A549 treated with CpdA at 1 μM for 4 hours (cell line): Measurements from ENCODE around the gene CCT2. TPM values are rescaled to one million over a fixed set of nuclear protein-coding genes. Genes with fewer than 3 reads are reported as not detected.

Source experiments
- total RNA-seq: library from RNA; stranded (reverse); fragments of 200-300 nt; extraction: Qiagen RNA extraction; gene quantifications from 5 replicates; pipeline ENCODE4 v1.2.3, GENCODE V29; 2022; ENCODE audit warnings: low read depth

CCT2 gene
- total RNA-seq: 284 to 390 TPM (median 299 TPM) in 5 replicates

DNA sequence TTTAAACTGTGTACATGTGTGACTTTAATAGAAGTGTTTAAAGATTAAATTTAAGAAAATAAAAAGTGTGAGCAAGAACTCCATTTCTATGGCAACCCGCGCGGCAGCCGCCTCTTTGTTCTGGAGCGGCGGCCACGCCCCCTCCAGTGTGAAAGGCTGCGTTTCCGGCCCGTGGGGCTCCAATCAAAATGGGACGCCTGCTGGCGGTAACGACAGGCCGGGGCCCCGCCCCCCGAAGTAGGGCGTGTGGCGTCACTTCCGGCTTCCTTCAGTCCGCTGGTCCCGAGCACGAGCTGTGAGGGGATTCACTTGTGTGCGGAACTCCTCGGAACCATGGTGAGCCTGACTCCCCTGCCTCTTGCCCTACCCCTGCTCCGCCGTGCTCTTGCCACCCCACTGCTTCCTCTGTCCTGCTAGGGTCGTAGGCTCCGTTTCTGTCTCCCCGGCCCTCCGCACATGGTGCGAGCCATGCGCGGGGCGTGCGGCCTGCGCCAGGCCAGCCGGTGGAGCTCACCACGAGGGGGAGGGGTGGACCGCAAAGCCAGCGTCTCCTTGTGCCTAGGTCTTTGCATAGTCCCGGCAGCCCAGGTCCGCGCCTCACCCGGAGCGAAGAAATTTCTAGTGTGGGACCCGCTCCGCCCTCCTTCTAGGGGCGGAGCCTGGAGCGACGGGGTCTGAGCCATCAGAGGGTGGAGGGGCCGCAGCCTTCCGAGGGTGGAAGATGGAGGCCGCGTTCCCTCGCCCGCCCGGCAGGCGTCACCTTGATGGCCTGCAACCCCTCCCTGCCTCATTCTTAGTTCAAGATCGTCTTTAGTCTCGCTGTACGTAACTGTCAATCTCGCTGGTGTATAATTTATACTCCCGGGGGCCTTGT lies at the start of gene CCT2:
Gene CCT2, plus strand, starts transcription at position 271 of the 874 bp plus-strand sequence. Its CDS starts 63 bp downstream, at position 334.

DNA sequence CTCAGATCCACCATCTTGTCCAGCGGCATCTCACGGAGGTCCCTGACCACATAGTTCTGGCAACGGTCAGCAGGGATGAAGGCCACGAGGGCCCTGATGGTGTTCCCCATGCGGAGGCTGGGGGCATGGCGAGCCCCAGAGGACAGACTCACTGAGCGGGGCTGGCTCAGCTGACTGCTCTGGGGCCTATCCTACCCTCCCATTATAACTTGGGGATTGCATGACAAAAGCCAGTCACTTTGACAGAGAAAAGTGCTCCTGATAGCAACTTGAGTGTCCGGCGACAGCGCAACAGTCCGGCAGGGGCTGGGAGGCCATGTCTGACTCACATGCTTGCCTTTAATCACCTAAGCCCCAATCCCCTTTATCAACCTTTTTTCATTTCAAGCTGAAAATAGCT lies 25.5 kb downstream of the CCT2 start, which contains the start of gene LRRC10:
Gene LRRC10, minus strand, starts transcription at position 179 of the 400 bp plus-strand sequence. Its CDS starts 69 bp downstream, at position 110.

Other genes with a start within 250 kb of the CCT2 start
- 0.11 to 0.64 TPM (median 0.35 TPM) in 3 of 5 replicates, not detected in the others for gene LYZ, start 237.1 kb upstream of the CCT2 start, total RNA-seq
- 32.1 to 48.4 TPM (median 35.5 TPM) in 5 replicates for gene YEATS4, start 225.7 kb upstream of the CCT2 start, total RNA-seq
- gene FRS2, start 115.1 kb upstream of the CCT2 start, total RNA-seq: 8.9 to 12.7 TPM (median 10.3 TPM) in 5 replicates
- gene LRRC10, start 25.4 kb downstream of the CCT2 start, total RNA-seq: not detected in 5 replicates
- gene BEST3, start 113.8 kb downstream of the CCT2 start, total RNA-seq: 0.59 to 1.8 TPM (median 1.1 TPM) in 5 replicates
- 10.9 to 14.4 TPM (median 12.4 TPM) in 5 replicates for gene RAB3IP, start 153.4 kb downstream of the CCT2 start, total RNA-seq
- 0.03 TPM in 1 of 5 replicates, not detected in the others for gene MYRFL, start 239.8 kb downstream of the CCT2 start, total RNA-seq